ENCODE data around the gene TUBGCP4. TPM values are rescaled to one million over a fixed set of nuclear protein-coding genes. Genes with fewer than 3 reads are reported as not detected.

The TUBGCP4 gene
- total RNA-seq, 4 donors from 2014 or later = 11.3 to 26.0 (median 14.2) TPM

DNA sequence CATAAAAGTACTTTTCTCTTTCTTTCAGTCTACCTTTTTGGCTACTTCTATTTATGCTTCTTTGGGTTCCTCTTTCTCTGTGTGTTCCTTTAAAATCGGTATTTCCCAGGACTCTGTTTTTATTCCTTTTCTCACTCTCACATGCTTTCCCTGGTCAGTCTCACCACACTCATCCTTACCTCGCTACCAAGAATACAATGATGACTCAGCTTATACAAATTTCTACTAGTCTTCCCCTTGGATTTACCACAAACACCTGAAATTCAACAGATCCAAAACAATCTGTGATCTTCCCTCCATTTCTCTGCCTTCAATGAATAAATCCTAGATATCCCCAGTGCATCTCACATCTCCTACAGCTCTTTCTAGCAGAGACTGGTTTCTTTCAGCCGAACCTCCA is 52.9 kb downstream of the TUBGCP4 start:
- Histone ChIP-seq H3K36me3 (peaks cover 0 to 94% of the 10 kb centered on the region in 2 donors), H3K4me3 (no peak overlapping the region), H3K27me3 (no peaks in the 10 kb centered on the region), H3K9me3 (no peaks in the 10 kb centered on the region), H3K27ac (no peak overlapping the region), H3K4me1 (no peaks in the 10 kb centered on the region)
- no peak for TF ChIP-seq EP300 (IDR thresholded peaks at IDR 0.05)
- no peak for ATAC-seq
- WGBS, 2 donors (ENCODE audit: low coverage in 1 of 2) = 94 to 96% methylated on average over 3 of the region's 3 CpGs

DNA sequence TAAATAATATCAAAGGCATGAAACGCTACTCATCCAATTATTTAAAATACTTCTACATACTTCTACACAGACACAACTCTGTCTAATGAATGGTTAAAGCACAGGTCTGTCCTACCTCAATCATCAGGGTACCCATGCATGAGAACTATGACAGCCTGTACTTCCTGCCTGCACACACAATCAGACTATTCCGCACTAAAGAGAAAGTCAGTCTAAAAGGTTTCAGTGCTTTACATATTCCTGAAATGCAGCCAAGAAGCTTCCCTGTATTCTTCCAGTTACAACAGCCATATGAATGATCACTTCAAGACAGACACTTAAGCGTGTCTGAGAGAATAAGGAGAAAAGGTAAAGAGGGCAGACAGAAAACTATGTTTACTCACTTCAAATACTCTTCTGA is 58.8 kb downstream of the TUBGCP4 start:
- TF ChIP-seq POLR2A (IDR thresholded peaks at IDR 0.05) = no peak
- TF ChIP-seq, protein P1, sequence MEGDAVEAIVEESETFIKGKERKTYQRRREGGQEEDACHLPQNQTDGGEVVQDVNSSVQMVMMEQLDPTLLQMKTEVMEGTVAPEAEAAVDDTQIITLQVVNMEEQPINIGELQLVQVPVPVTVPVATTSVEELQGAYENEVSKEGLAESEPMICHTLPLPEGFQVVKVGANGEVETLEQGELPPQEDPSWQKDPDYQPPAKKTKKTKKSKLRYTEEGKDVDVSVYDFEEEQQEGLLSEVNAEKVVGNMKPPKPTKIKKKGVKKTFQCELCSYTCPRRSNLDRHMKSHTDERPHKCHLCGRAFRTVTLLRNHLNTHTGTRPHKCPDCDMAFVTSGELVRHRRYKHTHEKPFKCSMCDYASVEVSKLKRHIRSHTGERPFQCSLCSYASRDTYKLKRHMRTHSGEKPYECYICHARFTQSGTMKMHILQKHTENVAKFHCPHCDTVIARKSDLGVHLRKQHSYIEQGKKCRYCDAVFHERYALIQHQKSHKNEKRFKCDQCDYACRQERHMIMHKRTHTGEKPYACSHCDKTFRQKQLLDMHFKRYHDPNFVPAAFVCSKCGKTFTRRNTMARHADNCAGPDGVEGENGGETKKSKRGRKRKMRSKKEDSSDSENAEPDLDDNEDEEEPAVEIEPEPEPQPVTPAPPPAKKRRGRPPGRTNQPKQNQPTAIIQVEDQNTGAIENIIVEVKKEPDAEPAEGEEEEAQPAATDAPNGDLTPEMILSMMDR (IDR thresholded peaks at IDR 0.05) = no peak
- no peak for TF ChIP-seq EP300 (IDR thresholded peaks at IDR 0.05)
- TF ChIP-seq POLR2AphosphoS5 (IDR thresholded peaks at IDR 0.05) = no peak
- no peak for ATAC-seq
- Histone ChIP-seq H3K9me3 (no peaks in the 10 kb centered on the region), H3K27me3 (no peaks in the 10 kb centered on the region), H3K4me1 (no peaks in the 10 kb centered on the region), H3K4me3 (no peak overlapping the region), H3K27ac (no peak overlapping the region), H3K36me3 (peaks cover 4 to 74% of the 10 kb centered on the region in 2 donors)
- WGBS, 2 donors (ENCODE audit: low coverage in 1 of 2) = 45 to 46% methylated on average over 2 to 3 of the region's 3 CpGs

DNA sequence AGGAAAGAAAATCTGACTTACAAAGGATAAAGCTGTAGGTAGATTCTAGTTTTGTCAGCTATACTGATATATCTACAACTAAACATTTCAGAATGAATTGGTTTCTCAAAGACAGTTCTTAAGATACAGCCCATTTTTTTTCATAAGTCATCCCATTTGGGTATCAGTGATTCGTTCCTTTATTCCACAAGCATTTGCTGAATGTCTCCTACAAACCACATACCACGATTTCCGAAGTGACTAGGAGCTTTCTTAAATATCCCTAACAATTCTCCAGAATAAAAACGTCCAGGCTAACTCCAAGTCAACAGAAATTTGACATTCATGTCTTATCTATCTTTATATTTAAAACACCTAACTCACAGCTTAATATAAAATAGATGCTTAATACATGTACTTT is 62.3 kb downstream of the TUBGCP4 start:
- no peak for TF ChIP-seq POLR2AphosphoS5 (IDR thresholded peaks at IDR 0.05)
- no peak for ATAC-seq
- peaks cover 4 to 66% of the 10 kb centered on the region in 2 donors for H3K36me3 ChIP-seq
- H3K27ac ChIP-seq = no peak overlapping the region
- 81 to 82% methylated on average over 4 of the region's 4 CpGs for WGBS, 2 donors (ENCODE audit: low coverage in 1 of 2)
- H3K4me1 ChIP-seq = no peaks in the 10 kb centered on the region
- no peaks in the 10 kb centered on the region for H3K9me3 ChIP-seq
- no peaks in the 10 kb centered on the region for H3K27me3 ChIP-seq
- H3K4me3 ChIP-seq = no peak overlapping the region

DNA sequence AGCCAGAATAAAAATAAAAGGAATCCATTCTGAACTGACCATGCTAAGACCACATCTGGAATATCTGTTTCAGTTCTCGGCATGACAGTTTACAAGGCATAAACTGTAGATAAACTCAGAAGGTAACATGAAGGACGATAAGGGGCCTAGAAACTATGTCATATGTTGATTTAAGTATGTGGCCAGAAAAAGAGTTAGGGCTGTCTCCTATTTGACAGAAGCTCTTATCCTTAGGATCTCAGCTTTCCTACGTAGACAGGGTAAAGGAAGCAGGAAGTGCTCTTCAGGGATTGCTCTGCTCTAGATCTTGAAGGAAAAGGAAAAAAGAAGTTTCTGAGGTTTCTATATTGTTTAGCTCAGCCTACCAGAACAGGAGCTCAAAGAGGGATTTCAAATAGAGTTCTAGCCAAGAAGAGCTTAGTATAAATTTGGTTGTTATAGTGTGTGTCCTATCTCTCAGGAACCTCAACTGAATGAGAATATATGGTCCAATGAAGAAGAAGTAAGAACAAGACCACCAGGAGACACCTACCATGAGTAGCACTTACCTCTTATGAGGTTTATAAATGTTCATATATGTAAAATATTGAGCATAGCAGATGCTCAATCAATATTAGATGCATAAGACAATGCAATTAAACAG is 62.9 kb downstream of the TUBGCP4 start:
- Histone ChIP-seq H3K9me3 (no peaks in the 10 kb centered on the region), H3K4me3 (no peak overlapping the region), H3K4me1 (no peaks in the 10 kb centered on the region), H3K36me3 (peaks cover 4 to 69% of the 10 kb centered on the region in 2 donors), H3K27ac (no peak overlapping the region), H3K27me3 (no peaks in the 10 kb centered on the region)
- TF ChIP-seq, protein P1 (IDR thresholded peaks at IDR 0.05) = no peak
- TF ChIP-seq EP300 (IDR thresholded peaks at IDR 0.05) = no peak
- TF ChIP-seq POLR2AphosphoS5 (IDR thresholded peaks at IDR 0.05) = no peak
- TF ChIP-seq POLR2A (IDR thresholded peaks at IDR 0.05) = no peak
- WGBS, 2 donors (ENCODE audit: low coverage in 1 of 2) = 79 to 93% methylated on average over 2 to 3 of the region's 3 CpGs
- ATAC-seq = no peak

DNA sequence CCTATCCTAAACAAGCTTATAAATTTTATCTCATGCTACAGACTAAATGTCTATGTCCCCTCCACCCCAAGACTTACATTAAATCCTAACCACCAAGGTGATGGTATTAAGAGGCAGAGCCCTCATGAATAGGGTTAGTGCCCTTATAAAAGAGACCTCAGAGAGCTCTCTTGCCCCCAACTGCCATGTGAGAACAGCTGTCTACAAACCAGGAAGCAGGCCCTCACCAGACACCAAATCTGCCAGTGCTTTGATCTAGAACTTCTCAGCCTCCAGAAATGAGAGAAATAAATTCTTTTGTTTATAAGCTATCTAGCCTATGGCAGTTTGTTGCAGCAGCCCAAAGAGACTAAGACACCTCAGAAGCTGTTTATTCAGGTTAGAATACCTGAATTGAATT is 63.5 kb downstream of the TUBGCP4 start:
- peaks cover 4 to 74% of the 10 kb centered on the region in 2 donors for H3K36me3 ChIP-seq
- no peak overlapping the region for H3K4me3 ChIP-seq
- H3K27me3 ChIP-seq = no peaks in the 10 kb centered on the region
- H3K9me3 ChIP-seq = no peaks in the 10 kb centered on the region
- H3K4me1 ChIP-seq = no peaks in the 10 kb centered on the region
- H3K27ac ChIP-seq = no peak overlapping the region
- ATAC-seq = no peak
- no peak for TF ChIP-seq POLR2A (IDR thresholded peaks at IDR 0.05)
- no peak for TF ChIP-seq POLR2AphosphoS5 (IDR thresholded peaks at IDR 0.05)
- no peak for TF ChIP-seq EP300 (IDR thresholded peaks at IDR 0.05)
- TF ChIP-seq, protein P1 (IDR thresholded peaks at IDR 0.05) = no peak

DNA sequence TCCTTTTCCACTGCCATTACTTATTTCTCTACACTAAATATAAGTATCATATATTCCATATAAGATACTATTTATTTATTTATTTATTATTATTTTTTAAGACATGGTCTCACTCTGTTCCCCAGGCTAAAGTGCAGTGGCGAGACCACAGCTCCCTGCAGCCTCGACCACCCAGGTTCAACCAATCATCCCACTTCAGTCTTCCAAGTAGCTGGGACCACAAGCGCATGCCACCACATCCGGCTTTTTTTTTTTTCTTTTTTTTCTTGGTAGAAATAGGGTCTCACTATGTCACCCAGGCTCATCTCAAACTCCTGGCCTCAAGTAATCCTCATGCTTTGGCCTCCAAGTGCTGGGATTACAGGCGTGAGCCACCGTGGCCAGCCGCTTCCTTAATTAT is 65.5 kb downstream of the TUBGCP4 start:
- Histone ChIP-seq H3K36me3 (peaks cover 4 to 70% of the 10 kb centered on the region in 2 donors), H3K4me3 (no peak overlapping the region), H3K4me1 (peaks cover 0 to 10% (median 4%) of the 10 kb centered on the region in 3 donors), H3K27me3 (no peaks in the 10 kb centered on the region), H3K27ac (no peak overlapping the region), H3K9me3 (no peaks in the 10 kb centered on the region)
- no peak for ATAC-seq
- TF ChIP-seq, protein P1 (IDR thresholded peaks at IDR 0.05) = no peak
- TF ChIP-seq EP300 (IDR thresholded peaks at IDR 0.05) = no peak
- no peak for TF ChIP-seq POLR2AphosphoS5 (IDR thresholded peaks at IDR 0.05)
- TF ChIP-seq POLR2A (IDR thresholded peaks at IDR 0.05) = no peak
- 90 to 99% methylated on average over 4 to 5 of the region's 7 CpGs for WGBS, 2 donors (ENCODE audit: low coverage in 1 of 2)
